ENCODE data around the gene CABP7. TPM values are rescaled to one million over a fixed set of nuclear protein-coding genes. Genes with fewer than 3 reads are reported as not detected.
"Not testable (repeated sequence)": the region's sequence is repeated elsewhere in the genome, so short reads cannot be mapped to it uniquely, and the experiment has no call there.

The CABP7 gene
- total RNA-seq, 1 donor from 2014 or later = not detected

GRCh38 chr22:29750029-29750428 is 30.2 kb downstream of the CABP7 start:
- TF ChIP-seq CTCF (conservative IDR thresholded peaks at IDR 0.05) = no peak
- no peak overlapping the region for H3K4me3 Mint-ChIP-seq
- H3K36me3 Mint-ChIP-seq (ENCODE audit: low read depth) = peaks cover 2% of the 10 kb centered on the region
- H3K27me3 Mint-ChIP-seq (ENCODE audit: low read depth) = no peaks in the 10 kb centered on the region
- no peak overlapping the region for H3K27ac Mint-ChIP-seq (ENCODE audit: unreplicated experiment)
- no peak for DNase-seq (ENCODE audit: low read depth, low spot score)
- no peaks in the 10 kb centered on the region for H3K4me1 Mint-ChIP-seq
- no peaks in the 10 kb centered on the region for H3K9me3 Mint-ChIP-seq

GRCh38 chr22:29750559-29751538 is 31.0 kb downstream of the CABP7 start:
- H3K27ac Mint-ChIP-seq (ENCODE audit: unreplicated experiment) = no peak overlapping the region

GRCh38 chr22:29751669-29752068 is 31.9 kb downstream of the CABP7 start:
- Mint-ChIP-seq H3K27me3 (ENCODE audit: low read depth) (no peaks in the 10 kb centered on the region), H3K4me3 (no peak overlapping the region), H3K9me3 (no peaks in the 10 kb centered on the region), H3K27ac (ENCODE audit: unreplicated experiment) (peak overlapping the region; percentile 19), H3K4me1 (no peaks in the 10 kb centered on the region), H3K36me3 (ENCODE audit: low read depth) (no peaks in the 10 kb centered on the region)
- no peak for TF ChIP-seq CTCF (conservative IDR thresholded peaks at IDR 0.05)
- DNase-seq (ENCODE audit: low read depth, low spot score) = no peak

More at GRCh38 chr22:29750559-29751538, 31.0 kb downstream of the CABP7 start:
- H3K9me3 Mint-ChIP-seq = no peaks in the 10 kb centered on the region
- no peak for TF ChIP-seq CTCF (conservative IDR thresholded peaks at IDR 0.05)
- no peaks in the 10 kb centered on the region for H3K27me3 Mint-ChIP-seq (ENCODE audit: low read depth)
- H3K4me3 Mint-ChIP-seq = no peak overlapping the region
- H3K4me1 Mint-ChIP-seq = no peaks in the 10 kb centered on the region
- H3K36me3 Mint-ChIP-seq (ENCODE audit: low read depth) = no peaks in the 10 kb centered on the region
- no peak for DNase-seq (ENCODE audit: low read depth, low spot score)

- no peaks in the 10 kb centered on the region for H3K9me3 Mint-ChIP-seq
- no peak for DNase-seq (ENCODE audit: low read depth, low spot score)
- H3K4me3 Mint-ChIP-seq = no peak overlapping the region
- TF ChIP-seq CTCF (conservative IDR thresholded peaks at IDR 0.05) = no peak
- H3K36me3 Mint-ChIP-seq (ENCODE audit: low read depth) = no peaks in the 10 kb centered on the region
- no peak overlapping the region for H3K27ac Mint-ChIP-seq (ENCODE audit: unreplicated experiment)
- no peaks in the 10 kb centered on the region for H3K27me3 Mint-ChIP-seq (ENCODE audit: low read depth)
- peaks cover 5% of the 10 kb centered on the region for H3K4me1 Mint-ChIP-seq
These were observed 34.2 kb downstream of the CABP7 start for GRCh38 chr22:29753808-29754657.

- not testable (repeated sequence) for H3K9me3 Mint-ChIP-seq; H3K27ac Mint-ChIP-seq (ENCODE audit: unreplicated experiment); H3K4me1 Mint-ChIP-seq; DNase-seq (ENCODE audit: low read depth, low spot score); H3K4me3 Mint-ChIP-seq; H3K27me3 Mint-ChIP-seq (ENCODE audit: low read depth); H3K36me3 Mint-ChIP-seq (ENCODE audit: low read depth)
These were observed 35.0 kb downstream of the CABP7 start for GRCh38 chr22:29754658-29755395.
